Large intestine (tissue), 3 donors: Measurements from ENCODE around the gene MOB1A. TPM values are rescaled to one million over a fixed set of nuclear protein-coding genes. Genes with fewer than 3 reads are reported as not detected.

Experiments used
- DNase-seq, 2 donors: peaks; one replicate each; pipeline versions ENCODE4 v3.0.0 to v3.0.0-alpha.2; 2013
- H3K27ac ChIP-seq: one replicate; pipeline ENCODE4 v1.5.1; 2013; ENCODE audit warnings: low read length
- H3K27me3 ChIP-seq: 2 replicates; pipeline ENCODE4 v1.6.1; 2013; ENCODE audit warnings: low read length; ENCODE audit not compliant: control insufficient read depth, insufficient read depth
- H3K36me3 ChIP-seq: 2 replicates; pipeline ENCODE4 v1.6.1; 2013; ENCODE audit warnings: low read length; ENCODE audit not compliant: control insufficient read depth, insufficient read depth
- H3K4me1 ChIP-seq: one replicate; pipeline ENCODE4 v1.6.1; 2013; ENCODE audit warnings: low read length; ENCODE audit not compliant: control insufficient read depth, insufficient read depth
- H3K4me3 ChIP-seq: one replicate; pipeline ENCODE4 v1.5.1; 2013; ENCODE audit warnings: low read length
- H3K9me3 ChIP-seq: one replicate; pipeline ENCODE4 v1.6.1; 2013; ENCODE audit warnings: mild to moderate bottlenecking, low read depth, low read length, moderate library complexity; ENCODE audit not compliant: control insufficient read depth
- WGBS: methylation state at CpG from one replicate; pipeline ENCODE4 v1.1.5; 2013; ENCODE audit warnings: low lambda C conversion rate; ENCODE audit not compliant: insufficient coverage; 5-methylcytosine and 5-hydroxymethylcytosine counted together
- polyA plus RNA-seq: library from polyadenylated mRNA; unstranded; fragments of 120-200 nt; gene quantifications from one replicate; pipeline ENCODE4 v1.2.1, GENCODE V29; 2013

MOB1A gene
- polyA plus RNA-seq, 1 donor: 72.2 TPM

DNA sequence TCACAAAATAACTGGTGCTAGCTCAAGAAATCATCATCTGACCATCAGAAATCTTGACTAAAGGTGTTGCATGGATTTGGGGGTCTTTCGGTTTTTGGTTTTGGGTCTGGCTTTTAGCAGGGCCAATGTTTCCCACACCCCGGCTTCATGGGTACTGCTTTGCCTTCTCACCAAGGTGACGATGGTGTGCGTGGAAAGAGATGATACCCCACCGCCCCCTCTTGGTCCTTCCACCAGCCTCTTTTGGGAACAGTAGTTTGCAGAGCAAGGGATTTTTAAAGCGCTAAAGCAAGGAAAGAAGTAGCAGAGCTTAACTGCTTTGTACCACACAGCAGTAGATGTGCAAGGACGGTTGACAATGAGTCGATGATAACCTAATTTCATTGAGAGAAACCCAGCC is 73.3 kb downstream of the MOB1A start:
- Histone ChIP-seq H3K9me3 (no peaks in the 10 kb centered on the region), H3K4me1 (no peaks in the 10 kb centered on the region), H3K36me3 (peaks cover 35% of the 10 kb centered on the region), H3K4me3 (no peak overlapping the region), H3K27me3 (no peaks in the 10 kb centered on the region), H3K27ac (no peak overlapping the region)
- no CpG with 5 or more reads among the region's 8 CpGs for WGBS
- no peak for DNase-seq

- DNase-seq: no peak
- Histone ChIP-seq H3K27me3 (no peaks in the 10 kb centered on the region), H3K27ac (no peak overlapping the region), H3K4me3 (no peak overlapping the region), H3K9me3 (no peaks in the 10 kb centered on the region), H3K4me1 (no peaks in the 10 kb centered on the region), H3K36me3 (peaks cover 40% of the 10 kb centered on the region)
- 94% methylated on average over 3 of the region's 7 CpGs for WGBS
Measured at GRCh38 chr2:74104839-74105238, 73.8 kb downstream of the MOB1A start.

DNA sequence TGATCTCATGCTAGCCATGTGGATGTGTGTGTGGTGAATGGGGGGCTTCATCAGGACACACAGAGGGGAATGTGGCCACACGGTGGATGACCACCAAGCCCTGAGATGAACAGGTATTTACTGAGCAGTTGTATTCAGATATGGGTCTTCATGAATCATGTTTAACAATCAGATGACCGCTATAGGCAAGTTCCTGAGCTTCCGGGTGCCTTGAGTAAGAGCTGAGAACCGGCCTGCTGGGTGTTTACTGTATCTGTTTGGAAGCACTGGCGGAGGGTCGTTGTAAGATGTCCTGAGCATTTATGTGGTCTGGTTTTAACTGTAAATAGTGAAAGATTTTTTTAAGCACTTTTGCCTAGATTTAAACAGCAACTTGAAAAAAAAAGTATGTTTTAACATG is 74.9 kb downstream of the MOB1A start:
- no peaks in the 10 kb centered on the region for H3K9me3 ChIP-seq
- DNase-seq: no peak
- H3K36me3 ChIP-seq: peaks cover 51% of the 10 kb centered on the region
- no peaks in the 10 kb centered on the region for H3K27me3 ChIP-seq
- H3K4me3 ChIP-seq: no peak overlapping the region
- H3K4me1 ChIP-seq: no peaks in the 10 kb centered on the region
- no CpG with 5 or more reads among the region's 6 CpGs for WGBS
- no peak overlapping the region for H3K27ac ChIP-seq

Other genes starting within 250 kb of the MOB1A start
- 18.1 TPM for gene TET3, start 194.0 kb downstream of the MOB1A start, polyA plus RNA-seq
- 32.4 TPM for gene BOLA3, start 31.0 kb downstream of the MOB1A start, polyA plus RNA-seq
- gene MTHFD2, start 19.7 kb upstream of the MOB1A start, polyA plus RNA-seq: 12.6 TPM
- 1.5 TPM for gene SLC4A5, start 164.5 kb upstream of the MOB1A start, polyA plus RNA-seq
- gene DCTN1, start 201.4 kb upstream of the MOB1A start, polyA plus RNA-seq: 90.7 TPM
- gene C2orf81, start 242.7 kb upstream of the MOB1A start, polyA plus RNA-seq: 2.0 TPM
- 13.4 TPM for gene WDR54, start 242.9 kb upstream of the MOB1A start, polyA plus RNA-seq